Smooth muscle cell (in vitro differentiated cells): ENCODE measurements around the gene LRRC4C. TPM values are rescaled to one million over a fixed set of nuclear protein-coding genes. Genes with fewer than 3 reads are reported as not detected.
A peak's percentile ranks its signal among the peaks of the same experiment; 100 is the strongest.

Source experiments
- DNase-seq: peaks from one replicate; lab custom pipeline; 2025; ENCODE audit not compliant: unreplicated experiment; lab: John Stamatoyannopoulos, UW
- H2AFZ ChIP-seq: fragments of 200-600 bp; sonication (generic); 2 replicates; pipeline ENCODE4 v1.6.0; 2016; ENCODE audit warnings: antibody characterized with exemption, low read depth, mild to moderate bottlenecking
- H3F3A ChIP-seq: fragments of 200-600 bp; sonication (generic); 2 replicates; pipeline ENCODE4 v1.6.0; 2017; ENCODE audit warnings: antibody characterized with exemption, low read depth
- H3K27ac ChIP-seq: fragments of 200-600 bp; sonication (generic); 2 replicates; pipeline ENCODE4 v1.5.1; 2016; ENCODE audit warnings: low read depth, mild to moderate bottlenecking
- H3K27me3 ChIP-seq: fragments of 200-600 bp; sonication (generic); 2 replicates; pipeline ENCODE4 v1.6.1; 2016; ENCODE audit warnings: low read depth, mild to moderate bottlenecking
- H3K36me3 ChIP-seq: fragments of 200-600 bp; sonication (generic); 2 replicates; pipeline ENCODE4 v1.5.1; 2016; ENCODE audit warnings: low read depth
- H3K4me1 ChIP-seq: fragments of 200-600 bp; sonication (generic); 2 replicates; pipeline ENCODE4 v1.5.1; 2016; ENCODE audit warnings: low read depth
- H3K4me2 ChIP-seq: fragments of 200-600 bp; sonication (generic); 2 replicates; pipeline ENCODE4 v1.6.0; 2016; ENCODE audit warnings: mild to moderate bottlenecking
- H3K4me3 ChIP-seq: fragments of 200-600 bp; sonication (generic); 2 replicates; pipeline ENCODE4 v1.5.1; 2016; ENCODE audit warnings: mild to moderate bottlenecking
- H3K79me2 ChIP-seq: fragments of 200-600 bp; sonication (generic); 2 replicates; pipeline ENCODE4 v1.6.0; 2016; ENCODE audit warnings: low read depth, mild to moderate bottlenecking
- H3K9ac ChIP-seq: fragments of 200-600 bp; sonication (generic); 2 replicates; pipeline ENCODE4 v1.6.0; 2016; ENCODE audit warnings: low read depth
- H3K9me3 ChIP-seq: fragments of 200-600 bp; sonication (generic); replicated peaks from 2 replicates; pipeline ENCODE4 v1.5.1; 2016; ENCODE audit warnings: low read depth
- H4K20me1 ChIP-seq: fragments of 200-600 bp; sonication (generic); 2 replicates; pipeline ENCODE4 v1.6.0; 2016; ENCODE audit warnings: low read depth
- WGBS: methylation state at CpG from one replicate; pipeline ENCODE4 v1.1.7; 2016; ENCODE audit warnings: low lambda C conversion rate; 5-methylcytosine and 5-hydroxymethylcytosine counted together
- polyA plus RNA-seq: library from polyadenylated mRNA; unstranded; fragments of >200 nt; fragmentation: Nextera tagmentation; extraction: Ambion mirVana; gene quantifications from 2 replicates; pipeline ENCODE4 v1.2.1, GENCODE V29; 2016
- total RNA-seq: library from RNA; depleted of rRNA; stranded (reverse); fragments of >200 nt; gene quantifications from 2 replicates; pipeline ENCODE4 v1.2.3, GENCODE V29; 2014
- TF ChIP-seq, protein P1 (sequence below): fragments of 200-600 bp; sonication (generic); IDR thresholded peaks from 2 replicates; pipeline ENCODE4 v1.5.1; 2017; ENCODE audit warnings: borderline replicate concordance, mild to moderate bottlenecking, antibody characterized with exemption; ENCODE audit not compliant: insufficient read depth, poor library complexity, severe bottlenecking

LRRC4C gene
- total and polyA plus RNA-seq, 2 experiments from 2014 or later: 7.3 to 10.1 TPM

DNA sequence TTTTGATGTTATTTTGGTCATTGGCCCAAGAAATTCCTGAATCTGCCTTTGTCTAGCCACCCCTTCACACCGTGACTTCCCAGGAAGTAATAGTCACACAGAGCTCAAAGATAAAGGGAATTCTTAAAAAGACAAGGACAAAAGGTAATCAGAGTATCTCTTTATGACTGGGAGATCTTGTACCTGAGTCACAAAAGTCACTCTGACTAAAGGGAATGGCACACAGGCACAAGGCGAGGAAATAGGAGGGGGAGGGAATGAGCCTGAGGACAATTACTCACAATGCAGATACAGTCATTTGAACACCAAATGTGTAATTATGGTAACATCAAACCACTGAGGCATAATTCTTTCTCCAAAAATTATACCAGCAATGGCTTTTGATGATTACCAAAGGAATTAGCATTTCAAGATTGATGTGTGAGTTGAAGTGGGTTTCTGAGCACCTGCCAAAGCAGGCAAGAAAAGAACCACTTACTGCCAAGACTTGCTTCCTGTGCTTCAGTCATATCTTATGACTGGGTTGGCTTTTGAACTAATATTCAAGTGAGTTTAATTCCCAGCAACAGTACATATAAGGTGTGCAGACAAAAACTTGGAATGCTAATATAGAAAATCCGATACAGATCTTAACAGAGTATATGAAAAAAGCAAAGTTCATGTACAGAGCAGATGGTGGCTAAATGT lies 856.4 kb downstream of the LRRC4C start:
- Histone ChIP-seq H3K9me3 (peaks cover 4% of the 10 kb centered on the region), H3K4me3 (no peak overlapping the region), H3K36me3 (no peaks in the 10 kb centered on the region), H3K4me2 (no peak overlapping the region), H3K9ac (no peak overlapping the region), H4K20me1 (no peaks in the 10 kb centered on the region), H2AFZ (no peak overlapping the region), H3K27me3 (no peaks in the 10 kb centered on the region), H3K79me2 (no peaks in the 10 kb centered on the region), H3F3A (no peaks in the 10 kb centered on the region), H3K4me1 (no peaks in the 10 kb centered on the region), H3K27ac (peak overlapping the region; percentile 56)
- 67% methylated on average over 3 of the region's 3 CpGs for WGBS
- DNase-seq: no peak
- TF ChIP-seq, protein P1, sequence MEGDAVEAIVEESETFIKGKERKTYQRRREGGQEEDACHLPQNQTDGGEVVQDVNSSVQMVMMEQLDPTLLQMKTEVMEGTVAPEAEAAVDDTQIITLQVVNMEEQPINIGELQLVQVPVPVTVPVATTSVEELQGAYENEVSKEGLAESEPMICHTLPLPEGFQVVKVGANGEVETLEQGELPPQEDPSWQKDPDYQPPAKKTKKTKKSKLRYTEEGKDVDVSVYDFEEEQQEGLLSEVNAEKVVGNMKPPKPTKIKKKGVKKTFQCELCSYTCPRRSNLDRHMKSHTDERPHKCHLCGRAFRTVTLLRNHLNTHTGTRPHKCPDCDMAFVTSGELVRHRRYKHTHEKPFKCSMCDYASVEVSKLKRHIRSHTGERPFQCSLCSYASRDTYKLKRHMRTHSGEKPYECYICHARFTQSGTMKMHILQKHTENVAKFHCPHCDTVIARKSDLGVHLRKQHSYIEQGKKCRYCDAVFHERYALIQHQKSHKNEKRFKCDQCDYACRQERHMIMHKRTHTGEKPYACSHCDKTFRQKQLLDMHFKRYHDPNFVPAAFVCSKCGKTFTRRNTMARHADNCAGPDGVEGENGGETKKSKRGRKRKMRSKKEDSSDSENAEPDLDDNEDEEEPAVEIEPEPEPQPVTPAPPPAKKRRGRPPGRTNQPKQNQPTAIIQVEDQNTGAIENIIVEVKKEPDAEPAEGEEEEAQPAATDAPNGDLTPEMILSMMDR: no peak

DNA sequence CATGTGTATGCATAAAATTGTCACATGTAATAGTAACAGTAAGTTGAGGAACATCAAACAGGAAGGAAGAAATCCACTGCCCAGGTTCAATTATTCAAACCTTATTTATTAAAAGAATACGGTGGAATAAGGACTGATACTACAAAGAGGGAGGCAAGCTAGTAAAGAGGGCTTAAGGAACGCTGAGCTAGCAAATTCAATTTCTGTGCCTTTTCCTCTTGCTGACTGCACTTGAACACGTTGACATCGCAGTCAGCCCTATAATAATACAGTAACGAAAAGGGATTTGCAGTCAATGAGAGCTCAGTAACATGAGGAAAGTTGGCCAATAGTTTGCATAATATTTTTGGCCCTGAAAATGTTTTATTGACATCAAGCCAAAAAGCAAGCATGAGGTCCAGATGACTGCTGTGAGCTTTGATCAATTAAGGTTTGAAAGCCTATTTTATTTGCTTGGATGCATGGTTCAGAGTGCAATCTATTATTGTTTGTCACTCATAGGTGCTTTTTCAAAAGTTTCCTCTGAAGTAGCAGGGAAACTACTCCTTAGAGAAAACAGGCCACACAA lies 861.8 kb downstream of the LRRC4C start:
- no peaks in the 10 kb centered on the region for H3K9me3 ChIP-seq
- WGBS: 72% methylated on average over 5 of the region's 5 CpGs
- no peak for DNase-seq
- H3K36me3 ChIP-seq: no peaks in the 10 kb centered on the region
- H3K79me2 ChIP-seq: no peaks in the 10 kb centered on the region
- no peak overlapping the region for H3K27ac ChIP-seq
- peak overlapping the region; percentile 45 for H2AFZ ChIP-seq
- no peaks in the 10 kb centered on the region for H3K27me3 ChIP-seq
- H3K9ac ChIP-seq: no peak overlapping the region
- no peaks in the 10 kb centered on the region for H4K20me1 ChIP-seq
- H3K4me2 ChIP-seq: no peak overlapping the region
- no peaks in the 10 kb centered on the region for H3F3A ChIP-seq
- no peak overlapping the region for H3K4me3 ChIP-seq
- no peaks in the 10 kb centered on the region for H3K4me1 ChIP-seq
- TF ChIP-seq, protein P1: no peak

DNA sequence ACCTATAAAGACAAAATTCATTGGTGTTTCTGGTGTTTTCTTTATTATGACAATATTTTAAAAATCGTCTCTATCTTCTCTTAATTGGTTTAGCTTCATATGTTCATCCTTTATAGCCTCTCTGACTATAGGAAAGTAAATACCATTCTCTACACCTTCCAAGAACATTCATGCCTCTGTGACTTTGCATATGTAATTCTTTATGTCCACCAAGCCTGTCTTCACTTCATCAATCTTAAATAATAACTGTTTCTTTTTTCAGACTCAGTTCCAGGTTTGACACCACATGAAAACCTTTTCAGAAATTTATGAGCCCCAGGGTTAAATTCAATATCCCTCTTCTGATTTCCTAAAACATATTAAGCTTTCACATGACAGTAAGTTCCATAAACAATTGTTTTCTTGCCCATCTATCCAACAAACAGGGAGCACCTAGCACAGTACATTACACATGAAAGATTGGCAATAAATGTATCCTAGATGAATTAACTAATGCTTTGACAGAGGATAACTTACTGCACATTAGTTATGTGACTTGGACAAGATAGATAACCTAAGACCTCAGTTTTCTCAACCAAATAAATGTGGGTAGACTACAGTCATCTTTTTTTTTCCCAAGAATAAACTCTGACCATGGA lies 886.1 kb downstream of the LRRC4C start:
- no peak overlapping the region for H3K4me2 ChIP-seq
- no peaks in the 10 kb centered on the region for H3K4me1 ChIP-seq
- H3K27ac ChIP-seq: no peak overlapping the region
- TF ChIP-seq, protein P1: no peak
- H3K27me3 ChIP-seq: no peaks in the 10 kb centered on the region
- no peaks in the 10 kb centered on the region for H4K20me1 ChIP-seq
- no peak overlapping the region for H3K4me3 ChIP-seq
- no peaks in the 10 kb centered on the region for H3F3A ChIP-seq
- 53% methylated on average over 1 of the region's 1 CpG for WGBS
- no peaks in the 10 kb centered on the region for H3K36me3 ChIP-seq
- H2AFZ ChIP-seq: no peak overlapping the region
- DNase-seq: no peak
- H3K9me3 ChIP-seq: no peaks in the 10 kb centered on the region
- no peaks in the 10 kb centered on the region for H3K79me2 ChIP-seq
- no peak overlapping the region for H3K9ac ChIP-seq
